Stimulated activated CD4-positive, alpha-beta T cell treated with anti-CD3 and anti-CD28 coated beads, Interleukin-1b, Interleukin-23, amount 100 ng/mL, for 1 hour (primary cell): ENCODE measurements around the gene PCDHGA10.
"Not testable (repeated sequence)": the region's sequence is repeated elsewhere in the genome, so short reads cannot be mapped to it uniquely, and the experiment has no call there.

Source experiments
- DNase-seq, 2 donors: peaks; one replicate each; pipeline ENCODE4 v3.0.0-alpha.2; 2020; ENCODE audit warnings: low read depth in 2 of 2

Gene PCDHGA10

GRCh38 chr5:141392429-141393198, 20.2 kb upstream of the PCDHGA10 start, which contains the start of gene PCDHGA8:
Gene PCDHGA8, plus strand, starts transcription at chr5:141392633. Its CDS starts 181 bp downstream, at chr5:141392814.
- no peak for DNase-seq

DNA sequence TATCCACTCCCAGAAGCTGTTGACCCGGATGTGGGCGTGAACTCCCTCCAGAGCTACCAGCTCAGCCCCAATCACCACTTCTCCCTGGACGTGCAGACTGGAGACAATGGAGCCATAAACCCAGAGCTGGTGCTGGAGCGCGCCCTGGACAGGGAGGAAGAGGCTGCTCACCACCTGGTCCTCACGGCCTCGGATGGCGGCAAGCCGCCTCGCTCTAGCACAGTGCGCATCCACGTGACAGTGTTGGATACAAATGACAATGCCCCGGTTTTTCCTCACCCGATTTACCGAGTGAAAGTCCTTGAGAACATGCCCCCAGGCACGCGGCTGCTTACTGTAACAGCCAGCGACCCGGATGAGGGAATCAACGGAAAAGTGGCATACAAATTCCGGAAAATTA, 19.5 kb upstream of the PCDHGA10 start:
- no peak for DNase-seq

- DNase-seq, result not testable (repeated sequence)
Measured at GRCh38 chr5:141394401-141395187, 18.2 kb upstream of the PCDHGA10 start.

- not testable (repeated sequence) for DNase-seq
Measured at GRCh38 chr5:141397756-141398551, 14.8 kb upstream of the PCDHGA10 start, which contains the start of gene PCDHGB5. Gene PCDHGB5, plus strand, starts transcription at chr5:141397947. Its CDS starts 181 bp downstream, at chr5:141398128.

GRCh38 chr5:141398608-141399007, 14.2 kb upstream of the PCDHGA10 start:
- no peak for DNase-seq

- DNase-seq, result no peak
Measured at GRCh38 chr5:141399555-141400258, 13.1 kb upstream of the PCDHGA10 start.

- DNase-seq, result no peak
Measured at GRCh38 chr5:141402553-141403243, 10.1 kb upstream of the PCDHGA10 start, which contains the start of gene PCDHGA9. Gene PCDHGA9, plus strand, starts transcription at chr5:141402778. Its CDS starts 175 bp downstream, at chr5:141402953.

DNA sequence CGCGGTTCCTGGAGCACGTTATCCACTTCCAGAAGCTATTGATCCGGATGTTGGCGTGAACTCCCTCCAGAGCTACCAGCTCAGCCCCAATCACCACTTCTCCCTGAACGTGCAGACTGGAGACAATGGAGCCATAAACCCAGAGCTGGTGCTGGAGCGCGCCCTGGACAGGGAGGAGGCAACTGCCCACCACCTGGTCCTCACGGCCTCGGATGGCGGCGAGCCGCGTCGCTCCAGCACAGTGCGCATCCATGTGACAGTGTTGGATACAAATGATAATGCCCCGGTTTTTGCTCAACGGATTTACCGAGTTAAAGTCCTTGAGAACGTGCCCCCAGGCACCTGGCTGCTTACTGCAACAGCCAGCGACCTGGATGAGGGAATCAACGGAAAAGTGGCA, 9.4 kb upstream of the PCDHGA10 start:
- no peak for DNase-seq

DNA sequence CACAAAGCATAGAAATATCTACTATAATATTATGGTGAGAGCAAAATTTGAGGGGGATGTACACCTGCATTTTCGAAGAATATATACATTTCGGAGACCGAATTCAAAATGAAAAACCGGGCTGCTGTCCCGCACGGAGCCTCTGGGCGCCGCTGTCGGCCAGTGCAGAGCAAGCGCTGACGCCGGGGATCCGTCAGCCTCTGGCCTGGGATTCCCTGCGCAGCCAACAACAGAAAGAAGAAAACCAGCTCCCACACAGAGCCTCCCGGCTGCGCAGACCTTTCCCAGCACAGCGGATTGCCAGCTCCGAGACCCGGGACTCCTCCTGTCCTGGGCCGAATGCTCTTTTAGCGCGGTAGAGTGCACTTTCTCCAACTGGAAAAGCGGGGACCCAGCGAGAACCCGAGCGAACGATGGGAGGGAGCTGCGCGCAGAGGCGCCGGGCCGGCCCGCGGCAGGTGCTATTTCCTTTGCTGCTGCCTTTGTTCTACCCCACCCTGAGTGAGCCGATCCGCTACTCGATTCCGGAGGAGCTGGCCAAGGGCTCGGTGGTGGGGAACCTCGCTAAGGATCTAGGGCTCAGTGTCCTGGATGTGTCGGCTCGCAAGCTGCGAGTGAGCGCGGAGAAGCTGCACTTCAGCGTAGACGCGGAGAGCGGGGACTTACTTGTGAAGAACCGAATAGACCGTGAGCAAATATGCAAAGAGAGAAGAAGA, 4.8 kb upstream of the PCDHGA10 start, which contains the start of gene PCDHGB6:
Gene PCDHGB6 (plus strand): TSS at position 232 of the 716 bp plus-strand sequence. CDS start 182 bp downstream, at position 414.
- DNase-seq, result not testable (repeated sequence)

DNA sequence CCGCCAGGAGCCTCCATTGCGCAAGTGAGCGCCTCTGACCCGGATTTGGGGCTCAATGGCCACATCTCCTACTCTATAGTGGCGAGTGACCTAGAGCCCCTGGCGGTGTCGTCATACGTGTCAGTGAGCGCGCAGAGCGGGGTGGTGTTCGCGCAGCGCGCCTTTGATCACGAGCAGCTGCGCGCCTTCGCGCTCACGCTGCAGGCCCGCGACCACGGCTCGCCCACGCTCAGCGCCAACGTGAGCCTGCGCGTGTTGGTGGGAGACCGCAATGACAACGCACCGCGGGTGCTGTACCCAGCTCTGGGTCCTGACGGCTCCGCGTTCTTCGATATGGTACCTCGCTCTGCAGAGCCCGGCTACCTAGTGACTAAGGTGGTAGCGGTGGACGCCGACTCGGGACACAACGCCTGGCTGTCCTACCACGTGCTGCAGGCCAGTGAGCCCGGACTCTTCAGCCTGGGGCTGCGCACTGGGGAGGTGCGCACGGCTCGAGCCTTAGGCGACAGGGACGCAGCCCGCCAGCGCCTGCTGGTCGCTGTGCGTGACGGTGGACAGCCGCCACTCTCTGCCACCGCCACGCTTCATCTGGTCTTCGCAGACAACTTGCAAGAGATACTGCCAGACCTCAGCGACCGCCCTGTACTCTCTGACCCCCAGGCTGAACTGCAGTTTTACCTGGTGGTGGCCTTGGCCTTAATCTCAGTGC, 3.0 kb upstream of the PCDHGA10 start:
- DNase-seq, result no peak

DNA sequence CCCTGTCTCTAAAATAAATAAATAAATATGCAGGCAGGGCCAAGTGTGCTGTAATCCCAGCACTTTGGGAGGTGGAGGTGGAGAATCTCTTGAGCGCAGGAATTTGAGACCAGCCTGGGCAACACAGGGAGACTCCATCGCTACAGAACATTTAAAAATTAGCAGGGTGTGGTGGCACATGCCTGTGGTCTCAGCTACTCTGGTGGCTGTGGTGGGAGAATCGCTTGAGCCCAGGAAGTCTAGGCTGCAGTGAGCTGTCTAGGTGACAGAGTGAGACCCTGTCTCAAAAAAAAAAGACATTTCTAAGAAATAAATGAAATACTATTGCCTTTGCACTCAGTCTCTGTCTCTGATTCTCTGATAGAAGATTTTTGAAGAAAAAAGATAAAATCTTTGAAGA, 1.2 kb upstream of the PCDHGA10 start:
- no peak for DNase-seq

- no peak for DNase-seq
Measured at GRCh38 chr5:141413540-141414069, 818 bp downstream of the PCDHGA10 start.

DNA sequence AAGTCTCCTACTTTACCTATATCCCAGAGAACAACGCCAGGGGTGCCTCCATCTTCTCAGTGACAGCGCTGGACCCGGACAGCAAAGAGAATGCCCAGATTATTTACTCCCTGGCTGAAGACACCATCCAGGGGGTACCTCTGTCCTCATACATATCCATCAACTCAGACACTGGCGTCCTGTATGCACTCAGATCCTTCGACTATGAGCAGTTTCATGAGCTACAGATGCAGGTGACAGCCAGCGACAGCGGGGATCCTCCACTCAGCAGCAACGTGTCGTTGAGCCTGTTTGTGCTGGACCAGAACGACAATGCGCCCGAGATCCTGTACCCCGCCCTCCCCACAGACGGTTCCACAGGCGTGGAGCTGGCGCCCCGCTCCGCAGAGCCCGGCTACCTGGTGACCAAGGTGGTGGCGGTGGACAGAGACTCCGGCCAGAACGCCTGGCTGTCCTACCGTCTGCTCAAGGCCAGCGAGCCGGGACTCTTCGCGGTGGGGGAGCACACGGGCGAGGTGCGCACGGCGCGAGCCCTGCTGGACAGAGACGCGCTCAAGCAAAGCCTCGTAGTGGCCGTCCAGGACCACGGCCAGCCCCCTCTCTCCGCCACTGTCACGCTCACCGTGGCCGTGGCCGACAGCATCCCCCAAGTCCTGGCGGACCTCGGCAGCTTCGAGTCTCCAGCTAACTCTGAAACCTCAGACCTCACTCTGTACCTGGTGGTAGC, 1.9 kb downstream of the PCDHGA10 start:
- DNase-seq, result not testable (repeated sequence)

- DNase-seq, result not testable (repeated sequence)
Measured at GRCh38 chr5:141415275-141415618, 2.5 kb downstream of the PCDHGA10 start.

GRCh38 chr5:141417494-141418172, 4.8 kb downstream of the PCDHGA10 start, which contains the start of gene PCDHGB7:
Gene PCDHGB7, plus strand, starts transcription at chr5:141417677. Its CDS starts 183 bp downstream, at chr5:141417860.
- not testable (repeated sequence) for DNase-seq

GRCh38 chr5:141419074-141419880, 6.5 kb downstream of the PCDHGA10 start:
- no peak for DNase-seq
